Stimulated activated CD8-positive, alpha-beta memory T cell treated with anti-CD3 and anti-CD28 coated beads, Interleukin-7, amount 100 ng/mL, for 24 hours (primary cell): ENCODE measurements around the gene ALPL.
A peak's percentile ranks its signal among the peaks of the same experiment; 100 is the strongest.

Experiments used
- DNase-seq: peaks from one replicate; pipeline ENCODE4 v3.0.0-alpha.2; 2020; ENCODE audit warnings: low read depth

The ALPL gene

DNA sequence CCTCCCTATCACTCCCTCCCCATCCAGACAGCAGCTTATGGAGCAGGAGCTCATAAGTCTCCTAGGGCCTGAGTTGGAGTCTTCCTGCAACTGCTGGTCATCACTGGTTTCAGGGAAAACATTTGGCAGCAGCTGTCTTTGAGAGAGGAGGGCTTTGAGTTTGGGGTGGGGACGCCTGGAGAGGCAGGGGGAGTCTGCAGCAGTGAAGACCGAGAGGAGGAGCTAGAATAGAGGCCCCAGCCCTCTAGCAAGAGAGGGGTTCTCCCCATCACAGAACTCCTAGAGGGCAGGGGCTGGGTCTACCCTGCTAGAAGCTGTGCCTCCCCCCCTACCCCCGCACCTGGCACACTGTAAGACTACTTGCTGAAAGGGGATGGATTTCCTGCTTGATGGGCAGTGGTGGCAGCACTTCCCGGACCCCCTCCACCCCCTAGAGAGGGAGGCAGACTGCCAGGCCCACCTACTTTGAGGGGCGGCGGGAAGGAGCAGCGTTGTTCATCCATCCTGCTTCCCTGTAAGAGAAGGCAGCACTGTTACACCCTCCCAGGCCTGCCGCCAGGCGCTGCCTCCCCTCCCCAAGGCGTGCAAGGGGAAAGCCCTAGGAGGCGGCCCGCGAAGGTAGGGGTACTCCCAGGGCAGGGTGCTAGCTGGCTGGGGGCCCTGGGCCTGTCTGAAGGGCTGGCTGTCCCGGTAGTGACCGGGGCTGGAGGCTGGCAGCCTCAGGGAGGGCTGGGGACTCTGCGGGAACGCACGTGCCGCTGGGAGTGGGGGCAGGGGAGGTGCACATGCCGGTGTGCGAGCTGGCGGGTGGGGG, 109.5 kb downstream of the ALPL start:
- no peak for DNase-seq

DNA sequence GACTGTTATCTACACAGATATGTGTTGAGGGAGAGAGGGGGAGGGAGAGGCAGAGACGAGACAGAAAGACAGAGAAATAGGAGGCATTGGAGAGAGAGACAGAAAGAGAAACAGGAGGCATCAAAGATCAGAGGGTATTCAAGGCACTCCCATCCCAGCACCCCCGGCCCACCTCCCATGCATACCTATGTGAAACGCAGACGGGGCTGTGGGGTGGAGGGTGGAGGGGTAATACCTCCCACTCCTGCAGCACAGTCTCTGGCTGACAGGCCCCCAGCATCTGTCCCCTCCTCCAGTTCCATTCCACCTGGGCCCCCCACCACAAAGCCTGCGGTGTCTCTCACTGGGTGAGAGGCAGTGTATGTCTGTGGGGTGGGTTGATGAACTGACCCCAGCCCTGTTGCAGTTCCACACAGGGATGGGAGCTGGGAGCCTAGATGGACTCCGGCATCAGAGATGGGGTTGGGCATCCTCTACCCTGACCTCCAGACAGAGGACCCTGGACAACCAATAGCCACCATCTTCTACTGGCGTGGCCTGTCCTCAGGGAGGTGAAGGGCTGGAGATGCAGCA, 110.2 kb downstream of the ALPL start:
- DNase-seq = no peak

- no peak for DNase-seq
Measured at GRCh38 chr1:21620011-21620410, 110.8 kb downstream of the ALPL start.

GRCh38 chr1:21620496-21620895, 111.3 kb downstream of the ALPL start:
- no peak for DNase-seq

GRCh38 chr1:21621051-21621450, 111.8 kb downstream of the ALPL start:
- no peak for DNase-seq

GRCh38 chr1:21621761-21622436, 112.7 kb downstream of the ALPL start:
- no peak for DNase-seq

- peak; percentile 9 for DNase-seq
Measured at GRCh38 chr1:21622466-21623315, 113.5 kb downstream of the ALPL start.

DNA sequence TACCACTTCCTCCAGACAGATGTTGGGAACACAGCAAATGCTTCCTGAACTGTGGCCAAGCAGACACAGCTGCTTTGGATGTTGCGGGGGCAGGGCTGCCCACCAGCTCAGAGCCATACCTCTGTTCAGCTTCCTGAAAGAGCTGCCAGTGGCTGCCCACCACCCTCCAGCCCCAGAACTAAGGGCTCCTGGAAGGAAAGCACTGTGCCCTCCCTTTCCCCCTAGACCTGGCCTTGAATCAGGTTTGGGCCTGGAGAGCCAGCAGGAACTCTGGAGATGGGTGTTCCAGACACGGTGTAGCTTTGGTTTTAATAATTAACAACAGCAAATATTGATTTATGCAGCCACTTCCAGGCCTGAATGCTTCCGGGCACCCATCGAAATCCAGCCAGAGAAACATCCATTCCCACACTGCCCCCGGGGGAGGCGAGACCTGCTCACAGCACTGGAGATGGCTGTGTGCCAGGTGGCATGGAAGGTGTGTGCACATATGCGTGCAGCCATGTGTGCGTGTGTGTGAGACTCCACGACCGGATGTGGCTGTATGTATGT, 114.3 kb downstream of the ALPL start:
- DNase-seq = no peak

- DNase-seq = no peak
Measured at GRCh38 chr1:21624571-21625389, 115.6 kb downstream of the ALPL start.

- no peak for DNase-seq
Measured at GRCh38 chr1:21625390-21626190, 116.4 kb downstream of the ALPL start.

DNA sequence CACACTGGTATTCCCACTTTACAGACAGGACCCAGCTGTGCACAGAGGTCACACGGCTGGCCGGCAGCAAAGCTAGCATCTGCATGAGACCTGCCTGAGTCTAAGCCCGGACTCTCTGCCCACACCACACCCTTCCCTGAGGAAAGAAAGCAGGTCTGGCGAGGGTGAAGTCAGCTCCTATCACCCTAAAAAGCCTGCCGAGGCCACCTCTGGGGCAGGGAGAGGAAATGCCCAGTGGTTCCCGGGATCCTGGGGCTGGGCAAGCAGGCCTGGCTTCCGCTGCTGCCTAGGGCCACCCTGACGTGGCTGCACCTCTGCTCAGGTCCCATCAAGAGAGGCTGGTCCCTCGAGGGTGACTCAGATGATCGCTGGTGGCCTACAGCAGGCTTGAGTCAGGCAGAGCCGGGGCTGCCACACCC, 117.7 kb downstream of the ALPL start:
- no peak for DNase-seq
